Hematopoietic multipotent progenitor cell treated with erythropoietin and hydrocortisone succinate and interleukin-3 and kit ligand, for 4 days (in vitro differentiated cells): ENCODE data around the gene UNC80.
A peak's percentile ranks its signal among the peaks of the same experiment; 100 is the strongest.

Source experiments
- DNase-seq: peaks from one replicate; pipeline ENCODE4 v3.0.0-alpha.2; 2015

UNC80 gene

DNA sequence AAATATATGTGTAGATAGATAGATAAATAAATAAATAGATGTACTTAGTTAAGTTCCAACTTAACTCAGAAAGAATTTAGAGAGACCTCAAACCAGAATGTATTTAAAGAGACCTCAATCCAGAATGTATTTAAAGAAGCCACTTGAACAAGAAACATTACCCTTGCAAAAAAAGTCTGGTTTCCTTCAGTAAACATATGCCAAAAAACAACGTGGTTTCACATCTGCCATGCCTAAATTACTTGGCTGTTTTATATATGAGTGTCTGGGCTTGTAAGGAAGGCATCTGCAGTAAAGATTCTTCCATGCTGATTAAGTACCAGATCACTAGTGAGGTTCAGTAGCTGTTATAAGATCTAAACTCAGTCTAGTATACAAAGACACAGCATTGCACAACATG lies 201.7 kb downstream of the UNC80 start:
- DNase-seq = no peak

- DNase-seq = no peak
Observed at GRCh38 chr2:209974576-209974975, 202.9 kb downstream of the UNC80 start.

DNA sequence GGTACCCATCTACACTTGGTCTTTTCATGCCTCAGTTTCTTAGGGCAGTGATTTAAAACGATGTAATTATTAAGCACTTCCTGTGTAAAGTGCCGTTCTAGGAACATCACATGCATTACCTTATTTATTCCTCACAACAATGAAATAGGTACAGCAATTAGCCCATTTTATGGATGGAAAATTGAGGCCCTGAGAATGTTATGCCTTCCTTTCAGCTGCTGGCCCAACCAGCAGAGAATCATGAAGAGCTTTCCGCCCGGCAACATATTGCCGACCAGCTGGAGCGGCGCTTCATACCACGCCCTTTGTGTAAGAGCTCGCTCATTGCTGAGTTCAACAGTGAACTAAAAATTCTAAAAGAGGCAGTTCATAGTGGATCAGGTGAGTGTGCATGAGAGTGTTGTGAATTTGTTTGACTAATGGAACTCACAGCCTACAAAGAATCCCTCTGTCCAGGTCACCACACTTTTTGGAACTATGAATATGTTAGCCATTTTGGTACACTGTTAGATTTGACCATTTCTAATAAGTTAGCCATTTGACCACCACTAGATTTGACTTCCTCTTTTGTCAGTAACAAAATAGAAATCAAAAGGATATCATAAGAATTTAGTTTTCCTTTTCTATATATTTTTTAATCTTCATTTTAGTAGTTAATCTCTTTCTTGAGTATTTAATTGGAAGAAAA lies 205.2 kb downstream of the UNC80 start:
- DNase-seq = no peak

DNA sequence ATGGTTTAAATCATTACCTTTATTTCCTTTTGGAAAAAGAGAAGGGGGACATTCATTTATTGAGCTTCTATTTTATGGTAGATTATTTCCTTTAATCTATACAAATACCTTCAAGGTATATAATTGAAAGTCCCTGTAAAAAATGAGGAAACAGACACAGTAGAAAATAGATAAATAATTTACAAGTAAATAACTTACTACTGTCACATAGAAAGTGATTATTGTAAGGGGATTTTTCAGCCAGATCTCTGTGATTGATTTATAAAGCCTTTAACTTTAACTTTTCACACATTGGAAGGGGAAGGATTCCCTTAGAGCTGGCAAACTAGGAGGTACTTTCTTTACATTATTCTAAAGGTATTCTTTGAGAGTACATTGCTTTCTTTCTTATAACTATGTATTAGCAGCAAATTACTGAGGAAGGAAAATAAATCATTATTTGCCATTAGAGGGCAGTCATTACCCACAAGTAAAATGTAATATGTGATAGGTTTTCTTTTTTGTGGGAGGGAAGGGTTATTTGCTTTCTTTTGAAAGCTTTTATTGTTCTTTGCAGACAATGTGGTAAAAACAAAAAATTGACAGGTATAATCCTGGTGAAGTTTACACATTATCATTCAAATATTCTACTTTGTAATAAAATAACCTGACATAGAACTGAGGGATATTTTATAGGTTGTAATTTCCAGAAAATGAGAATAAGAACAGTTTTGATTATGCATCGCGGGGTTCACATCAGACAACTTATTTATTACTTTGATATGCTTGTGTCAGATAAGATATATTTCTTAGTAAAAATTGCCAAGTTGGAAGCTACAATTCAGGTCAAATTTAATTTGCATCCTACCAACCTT lies 206.0 kb downstream of the UNC80 start:
- peak; percentile 79 for DNase-seq

- DNase-seq = no peak
Observed at GRCh38 chr2:209984291-209984690, 212.7 kb downstream of the UNC80 start.

- peak; percentile 79 for DNase-seq
Observed at GRCh38 chr2:209985874-209986273, 214.2 kb downstream of the UNC80 start.

GRCh38 chr2:209986415-209986814 lies 214.8 kb downstream of the UNC80 start:
- no peak for DNase-seq

GRCh38 chr2:209988010-209988409 lies 216.4 kb downstream of the UNC80 start:
- DNase-seq = peak; percentile 89

DNA sequence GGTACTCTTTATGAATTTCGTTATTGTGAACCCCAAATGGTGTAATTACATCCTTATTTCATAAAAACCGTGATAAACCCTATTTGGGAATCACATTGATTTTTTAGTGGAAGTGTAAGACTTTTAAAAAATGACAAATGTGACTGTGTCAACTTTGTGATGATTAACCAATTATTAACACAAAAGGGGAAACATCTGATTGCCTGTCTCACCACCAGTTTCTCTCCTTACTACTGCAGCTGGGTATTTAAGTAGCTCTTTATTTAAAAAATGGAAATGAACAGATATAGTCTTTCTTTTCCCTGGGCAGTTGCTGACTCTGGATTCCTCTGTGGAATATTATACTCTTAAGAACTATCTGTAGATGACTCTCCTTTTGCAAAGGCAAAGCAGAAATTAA lies 219.2 kb downstream of the UNC80 start:
- no peak for DNase-seq

GRCh38 chr2:209993968-209994367 lies 222.3 kb downstream of the UNC80 start:
- DNase-seq = no peak

DNA sequence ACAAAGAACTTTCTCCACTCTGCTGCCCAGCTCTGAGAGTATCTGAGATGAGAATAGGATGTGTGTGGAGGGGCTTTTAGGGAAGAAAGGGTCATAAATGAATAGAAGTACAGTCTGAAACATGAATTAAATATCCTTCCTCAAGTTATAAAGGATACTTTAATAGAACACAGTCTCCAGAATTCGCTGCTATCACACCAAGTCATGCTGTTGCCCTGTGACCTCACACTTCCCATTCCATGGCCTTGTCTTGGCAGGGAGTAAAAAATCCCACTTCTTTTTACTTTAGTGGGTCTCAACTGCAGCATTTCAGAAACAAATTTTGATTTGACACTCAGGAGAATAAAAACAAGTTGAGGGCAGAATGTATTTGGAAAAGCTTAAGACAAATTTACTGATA lies 227.0 kb downstream of the UNC80 start:
- DNase-seq = no peak

DNA sequence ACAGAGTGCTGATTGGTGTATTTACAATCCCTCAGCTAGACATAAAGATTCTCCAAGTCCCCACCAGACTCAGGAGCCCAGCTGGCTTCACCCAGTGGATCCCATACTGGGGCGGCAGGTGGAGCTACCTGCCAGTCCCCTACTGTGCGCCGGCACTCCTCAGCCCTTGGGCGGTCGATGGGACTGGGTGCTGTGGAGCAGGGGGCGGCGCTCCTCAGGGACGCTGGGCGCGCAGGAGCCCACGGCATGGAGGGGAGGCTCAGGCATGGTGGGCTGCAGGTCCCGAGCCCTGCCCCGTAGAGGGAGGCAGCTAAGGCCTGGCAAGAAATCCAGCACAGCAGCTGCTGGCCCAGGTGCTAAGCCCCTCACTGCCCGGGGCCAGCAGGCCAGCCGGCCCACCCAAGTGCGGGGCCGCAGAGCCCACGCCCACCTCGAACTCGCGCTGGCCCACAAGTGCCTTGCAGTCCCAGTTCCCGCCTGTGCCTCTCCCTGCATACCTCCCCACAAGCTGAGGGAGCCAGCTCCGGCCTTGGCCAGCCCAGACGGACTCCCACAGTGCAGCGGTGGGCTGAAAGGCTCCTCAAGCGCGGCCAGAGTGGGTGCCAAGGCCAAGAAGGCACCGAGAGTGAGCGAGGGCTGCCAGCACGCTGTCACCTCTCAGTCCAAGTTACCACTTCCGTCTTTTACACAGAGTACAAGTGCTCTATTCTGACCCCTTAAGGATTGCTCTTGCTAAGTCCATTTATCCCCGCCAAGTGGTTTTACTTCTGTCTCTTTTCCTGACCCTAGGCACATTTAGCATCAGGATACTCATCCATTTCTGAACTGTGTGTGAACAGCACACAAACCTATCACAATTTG lies 229.1 kb downstream of the UNC80 start:
- DNase-seq = no peak

- DNase-seq = peak; percentile 99
Observed at GRCh38 chr2:210002158-210003157, 230.8 kb downstream of the UNC80 start, which contains the start of gene RPE. Gene RPE, plus strand, starts transcription at chr2:210002638. Its CDS starts 24 bp downstream, at chr2:210002662.

DNA sequence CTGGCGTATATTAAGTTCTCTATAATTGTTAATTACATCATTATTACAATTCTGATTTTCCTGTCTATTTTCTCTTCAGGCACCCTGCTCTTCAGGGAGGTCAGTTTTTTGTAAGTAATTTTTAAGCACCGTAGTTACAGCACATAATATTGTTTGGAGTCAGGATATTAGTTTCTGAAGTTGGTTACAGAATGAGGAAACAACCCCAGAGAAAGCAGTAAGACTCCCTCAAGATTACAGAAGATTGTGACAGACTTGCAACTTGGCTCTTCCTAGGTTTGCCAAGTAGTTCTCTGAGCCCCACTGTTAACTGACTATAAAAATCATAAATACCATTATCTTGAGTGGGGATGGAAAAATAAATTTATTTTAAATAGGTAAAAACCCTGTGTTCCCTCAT lies 231.7 kb downstream of the UNC80 start:
- peak; percentile 67 for DNase-seq

DNA sequence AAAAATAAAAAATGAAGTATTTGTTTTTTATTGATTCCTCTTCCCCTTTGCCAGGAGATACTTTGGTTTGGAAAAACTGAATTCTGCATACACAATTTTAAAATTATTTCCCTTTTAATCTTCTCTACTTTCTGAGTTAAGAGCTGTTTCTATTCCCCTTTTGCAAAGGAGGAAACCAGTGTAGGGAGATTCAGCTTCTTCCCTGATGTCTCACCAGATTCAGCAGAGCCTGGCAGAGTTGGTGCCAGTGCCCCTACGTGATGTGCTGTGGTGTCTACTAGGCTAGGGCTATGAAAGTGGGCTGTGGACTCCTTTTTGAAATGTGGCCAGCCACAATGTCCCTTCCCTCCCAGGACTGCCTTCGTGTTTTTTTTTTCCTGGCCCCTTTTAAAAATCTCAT lies 233.2 kb downstream of the UNC80 start:
- DNase-seq = no peak

GRCh38 chr2:210007895-210008294 lies 236.3 kb downstream of the UNC80 start:
- DNase-seq = no peak

DNA sequence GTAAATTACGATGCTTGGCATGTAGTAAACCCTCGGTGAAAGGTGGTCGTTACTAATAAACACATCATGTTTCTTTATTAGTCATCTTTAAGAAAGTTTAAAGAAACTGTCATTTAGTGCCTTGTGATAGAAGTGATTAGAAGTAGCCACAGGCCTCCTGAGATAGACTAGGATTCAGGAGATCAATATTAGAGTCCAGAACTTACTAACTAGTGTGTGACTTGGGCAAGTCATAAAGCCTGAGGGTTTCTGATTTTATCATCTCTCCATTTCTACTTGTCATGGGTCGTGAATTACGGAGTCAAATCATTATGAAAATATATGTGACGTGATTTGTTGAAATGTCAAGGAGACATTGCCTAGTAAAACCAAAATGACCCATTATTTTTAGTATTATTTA lies 237.5 kb downstream of the UNC80 start:
- DNase-seq = no peak

- DNase-seq = no peak
Observed at GRCh38 chr2:210009896-210010295, 238.3 kb downstream of the UNC80 start.

- DNase-seq = no peak
Observed at GRCh38 chr2:210020138-210020537, 248.5 kb downstream of the UNC80 start.

DNA sequence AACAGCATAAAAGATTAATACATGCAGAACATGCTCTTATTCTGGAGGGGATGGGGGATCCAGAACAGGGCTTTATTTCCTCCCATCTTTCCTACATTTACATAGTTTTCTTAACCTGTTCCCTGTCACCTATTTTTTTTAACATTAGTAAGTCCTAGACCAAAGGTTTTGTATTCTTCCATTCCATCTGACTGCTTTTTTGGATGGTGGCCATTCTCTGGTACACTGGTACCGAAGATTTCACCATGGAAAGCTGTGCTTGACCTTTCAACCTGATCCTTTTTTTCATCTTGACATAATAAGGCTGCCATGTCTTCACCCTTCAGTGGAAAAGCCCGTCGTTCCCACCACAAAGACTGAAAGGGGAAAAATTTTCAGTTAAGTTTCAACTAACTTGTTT lies 251.2 kb downstream of the UNC80 start:
- no peak for DNase-seq

DNA sequence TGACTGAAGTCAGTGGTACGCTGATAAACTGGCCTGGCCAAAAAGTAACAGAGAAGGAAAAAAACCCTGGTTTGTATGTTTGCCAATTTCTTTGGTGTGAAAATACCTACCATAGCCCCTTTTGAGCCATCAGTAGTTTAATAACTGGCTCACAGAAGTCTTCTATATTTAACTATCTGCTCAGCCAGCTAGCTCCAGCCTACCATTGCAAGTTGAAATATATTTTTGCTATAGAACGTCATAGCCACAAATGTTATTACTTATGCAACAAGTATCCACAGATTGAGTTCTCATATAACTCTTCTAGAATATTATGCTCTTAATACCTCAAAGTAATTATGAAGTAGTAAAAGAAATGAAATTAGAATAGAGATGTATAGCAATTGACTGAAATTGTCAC lies 256.0 kb downstream of the UNC80 start:
- no peak for DNase-seq

DNA sequence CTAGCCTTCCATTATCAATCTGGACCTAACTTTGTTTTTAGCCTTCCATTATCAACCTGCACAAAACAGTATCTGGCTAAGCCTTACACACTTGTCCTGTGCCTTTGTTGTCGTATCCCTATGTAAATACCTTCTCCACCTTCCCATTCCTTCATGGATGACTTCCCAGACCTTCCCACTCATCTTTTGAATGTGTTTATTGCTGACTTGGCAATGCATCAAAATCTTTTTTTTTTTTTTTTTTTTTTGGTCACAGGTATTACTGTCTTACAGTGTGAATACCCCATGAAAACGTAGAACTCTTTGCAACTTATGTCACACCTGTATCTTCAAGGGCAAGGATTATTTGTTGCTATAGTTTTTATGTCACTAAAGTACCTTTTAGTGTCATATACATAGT lies 256.5 kb downstream of the UNC80 start:
- DNase-seq = no peak
